Ovary (tissue), 3 donors: ENCODE results near the gene MAPKAP1.

Source experiments
- EP300 ChIP-seq: sonication (generic); formaldehyde crosslinking; IDR thresholded peaks from one replicate; pipeline ENCODE4 v1.6.1; 2017; ENCODE audit warnings: antibody characterized with exemption
- POLR2A ChIP-seq: fragments of 450-650 bp; IDR thresholded peaks from one replicate; pipeline ENCODE4 v1.6.1; 2017; ENCODE audit warnings: antibody characterized with exemption, mild to moderate bottlenecking, moderate library complexity
- TF ChIP-seq, protein P1 (sequence below), 3 donors: fragments of 450-650 bp in 2 of 3; fragments of 200-600 bp in 1 of 3; IDR thresholded peaks; one replicate each; pipeline versions ENCODE4 v1.5.1 to v1.8.0; 2016 to 2022; ENCODE audit warnings: antibody characterized with exemption in 3 of 3, mild to moderate bottlenecking in 1 of 3
- donor health status: DM: no; HTN: no; CAD: no.

DNA sequence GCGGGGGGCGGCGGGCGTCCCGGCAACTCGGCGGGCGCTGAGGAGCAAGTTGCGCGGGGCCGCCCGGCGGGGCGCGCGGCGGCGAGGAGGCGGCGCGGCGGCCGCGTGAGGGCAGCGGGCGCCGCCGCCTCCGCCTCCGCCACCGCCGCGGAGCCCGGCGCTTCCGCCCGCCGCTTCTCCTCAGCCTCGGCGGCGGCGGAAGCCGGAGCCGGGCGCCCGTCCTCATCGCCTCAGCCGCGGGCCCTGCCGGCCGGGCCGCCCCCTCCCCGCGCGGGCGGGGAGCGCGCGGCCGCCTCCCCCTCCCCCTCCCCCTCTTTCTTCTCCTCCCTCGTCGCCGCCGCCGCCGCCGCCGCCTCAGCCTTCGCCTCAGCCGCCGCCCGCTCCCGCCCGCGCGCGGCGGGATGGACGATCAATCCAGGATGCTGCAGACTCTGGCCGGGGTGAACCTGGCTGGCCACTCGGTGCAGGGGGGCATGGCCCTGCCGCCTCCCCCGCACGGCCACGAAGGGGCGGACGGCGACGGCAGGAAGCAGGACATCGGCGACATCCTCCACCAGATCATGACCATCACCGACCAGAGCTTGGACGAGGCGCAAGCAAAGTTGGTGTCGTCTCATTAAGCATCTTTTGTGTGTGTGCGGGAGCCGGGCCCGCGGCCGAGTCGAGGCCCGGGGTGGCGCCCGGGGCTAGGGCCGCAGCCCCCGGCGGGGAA lies 40.2 kb upstream of the MAPKAP1 start, which contains the start of gene PBX3:
- peak; percentile 16 for TF ChIP-seq POLR2A
- TF ChIP-seq, protein P1, sequence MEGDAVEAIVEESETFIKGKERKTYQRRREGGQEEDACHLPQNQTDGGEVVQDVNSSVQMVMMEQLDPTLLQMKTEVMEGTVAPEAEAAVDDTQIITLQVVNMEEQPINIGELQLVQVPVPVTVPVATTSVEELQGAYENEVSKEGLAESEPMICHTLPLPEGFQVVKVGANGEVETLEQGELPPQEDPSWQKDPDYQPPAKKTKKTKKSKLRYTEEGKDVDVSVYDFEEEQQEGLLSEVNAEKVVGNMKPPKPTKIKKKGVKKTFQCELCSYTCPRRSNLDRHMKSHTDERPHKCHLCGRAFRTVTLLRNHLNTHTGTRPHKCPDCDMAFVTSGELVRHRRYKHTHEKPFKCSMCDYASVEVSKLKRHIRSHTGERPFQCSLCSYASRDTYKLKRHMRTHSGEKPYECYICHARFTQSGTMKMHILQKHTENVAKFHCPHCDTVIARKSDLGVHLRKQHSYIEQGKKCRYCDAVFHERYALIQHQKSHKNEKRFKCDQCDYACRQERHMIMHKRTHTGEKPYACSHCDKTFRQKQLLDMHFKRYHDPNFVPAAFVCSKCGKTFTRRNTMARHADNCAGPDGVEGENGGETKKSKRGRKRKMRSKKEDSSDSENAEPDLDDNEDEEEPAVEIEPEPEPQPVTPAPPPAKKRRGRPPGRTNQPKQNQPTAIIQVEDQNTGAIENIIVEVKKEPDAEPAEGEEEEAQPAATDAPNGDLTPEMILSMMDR (IDR thresholded peaks at IDR 0.05): no peak
- no peak for TF ChIP-seq EP300
